ENCODE data around the gene MRNIP. TPM values are rescaled to one million over a fixed set of nuclear protein-coding genes. Genes with fewer than 3 reads are reported as not detected.

Gene MRNIP
- total RNA-seq, 4 donors from 2014 or later: 15.3 to 26.8 (median 17.7) TPM

- no peak for DNase-seq (ENCODE audit: low spot score)
- ATAC-seq (ENCODE audit: low FRiP score): no peak
These were observed 32.9 kb downstream of the MRNIP start for GRCh38 chr5:179825655-179826182.

GRCh38 chr5:179824745-179825112, 33.9 kb downstream of the MRNIP start:
- no peak for DNase-seq (ENCODE audit: low spot score)
- ATAC-seq (ENCODE audit: low FRiP score): no peak
- TF ChIP-seq CTCF (IDR thresholded peaks at IDR 0.05): no peak

More at GRCh38 chr5:179825655-179826182, 32.9 kb downstream of the MRNIP start:
- TF ChIP-seq CTCF (IDR thresholded peaks at IDR 0.05): no peak

DNA sequence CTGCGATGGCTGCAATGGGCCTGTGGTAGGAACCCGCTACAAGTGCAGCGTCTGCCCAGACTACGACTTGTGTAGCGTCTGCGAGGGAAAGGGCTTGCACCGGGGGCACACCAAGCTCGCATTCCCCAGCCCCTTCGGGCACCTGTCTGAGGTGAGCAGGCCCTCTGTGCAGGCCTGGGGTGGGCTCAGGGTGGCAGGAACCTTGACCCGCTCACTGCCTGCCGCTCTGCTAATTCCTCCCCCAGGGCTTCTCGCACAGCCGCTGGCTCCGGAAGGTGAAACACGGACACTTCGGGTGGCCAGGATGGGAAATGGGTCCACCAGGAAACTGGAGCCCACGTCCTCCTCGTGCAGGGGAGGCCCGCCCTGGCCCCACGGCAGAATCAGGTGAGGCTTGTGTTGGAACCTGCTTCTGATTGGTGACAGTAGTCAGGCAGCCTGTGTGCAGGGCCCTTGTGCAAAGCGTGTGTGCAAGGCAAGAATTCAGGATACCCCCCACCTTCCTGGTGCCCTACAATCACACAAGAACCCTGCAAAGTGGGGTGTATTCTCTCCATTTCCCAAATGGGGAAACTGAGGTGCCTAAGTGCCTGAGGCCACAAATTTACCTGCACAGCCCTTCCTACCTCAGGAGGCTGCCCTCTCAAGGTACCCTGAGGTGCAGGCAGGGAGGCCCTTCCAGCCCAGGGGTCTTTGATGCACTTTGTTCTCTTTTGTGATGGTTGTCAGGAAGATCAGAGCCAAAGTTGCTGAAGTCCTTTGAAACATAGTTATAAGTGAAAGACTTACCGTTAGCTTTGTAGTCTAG, 34.5 kb downstream of the MRNIP start:
- no peak for TF ChIP-seq CTCF (IDR thresholded peaks at IDR 0.05)
- DNase-seq (ENCODE audit: low spot score): no peak

GRCh38 chr5:179822444-179822990, 36.1 kb downstream of the MRNIP start:
- TF ChIP-seq CTCF (IDR thresholded peaks at IDR 0.05): no peak
- DNase-seq (ENCODE audit: low spot score) (no peak), ATAC-seq (ENCODE audit: low FRiP score) (no peak)

More for the DNA sequence above, 34.5 kb downstream of the MRNIP start:
- no peak for ATAC-seq (ENCODE audit: low FRiP score)

- no peak for DNase-seq (ENCODE audit: low spot score)
- ATAC-seq (ENCODE audit: low FRiP score): no peak
- no peak for TF ChIP-seq CTCF (IDR thresholded peaks at IDR 0.05)
These were observed 36.6 kb downstream of the MRNIP start for GRCh38 chr5:179822059-179822432.

DNA sequence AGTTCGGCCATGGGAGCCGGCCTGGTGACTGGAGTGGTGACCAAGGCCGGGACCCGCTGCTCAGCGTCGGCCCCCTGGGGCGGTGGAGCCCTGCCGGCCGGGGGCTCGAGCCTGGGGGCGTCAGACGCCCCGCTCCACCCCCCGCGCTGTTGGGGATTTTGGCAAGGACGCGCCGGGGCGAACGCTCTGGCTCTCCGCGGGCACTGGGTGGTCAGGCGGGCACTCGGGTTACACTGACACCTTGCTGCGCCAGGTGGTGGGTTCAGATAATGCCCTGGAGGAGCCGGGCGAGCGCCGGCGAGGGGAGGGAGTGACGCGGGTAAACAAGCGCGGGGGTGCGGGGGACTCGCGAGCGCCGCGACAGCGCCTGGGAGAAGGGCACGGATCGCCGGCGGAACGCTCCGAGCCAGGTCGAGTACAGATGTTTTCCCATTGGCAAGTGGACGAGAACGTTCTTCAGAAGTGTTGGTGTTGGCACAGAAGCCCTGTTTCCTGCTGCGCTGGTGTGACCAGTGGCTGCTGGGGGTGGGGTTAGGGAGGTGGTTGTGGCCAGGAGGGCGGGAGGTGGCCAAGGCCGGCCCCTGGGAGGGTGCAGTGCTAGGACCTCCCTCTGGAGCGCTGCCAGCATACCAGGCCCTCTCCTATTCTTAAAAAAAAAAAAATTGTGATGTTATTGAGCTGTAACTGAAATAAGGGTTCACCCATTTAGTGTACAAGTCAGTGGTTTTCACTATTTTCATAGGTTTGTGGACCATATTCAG, 37.1 kb downstream of the MRNIP start:
- DNase-seq (ENCODE audit: low spot score): peak; percentile 89
- peak; percentile 43 for ATAC-seq (ENCODE audit: low FRiP score)
- no peak for TF ChIP-seq CTCF (IDR thresholded peaks at IDR 0.05)

All from omental fat pad (tissue), 4 donors.